Neuronal stem cell (in vitro differentiated cells): ENCODE results near the gene NRM.
"Not testable (repeated sequence)": the region's sequence is repeated elsewhere in the genome, so short reads cannot be mapped to it uniquely, and the experiment has no call there.

ENCODE experiments used
- DNase-seq: peaks from one replicate; pipeline ENCODE4 v3.0.0-alpha.2; 2013; ENCODE audit warnings: low spot score
- H2AFZ ChIP-seq: one replicate; pipeline ENCODE4 v1.6.1; 2013; ENCODE audit warnings: mild to moderate bottlenecking, low read length, inconsistent platforms
- H2AK5ac ChIP-seq: 2 replicates; pipeline ENCODE4 v1.6.1; 2013; ENCODE audit warnings: low read depth, mild to moderate bottlenecking, inconsistent platforms, low read length, moderate library complexity, mixed read lengths
- H2BK120ac ChIP-seq: 2 replicates; pipeline ENCODE4 v1.6.1; 2013; ENCODE audit warnings: low read depth, mild to moderate bottlenecking, inconsistent platforms, low read length, moderate library complexity, mixed read lengths
- H2BK12ac ChIP-seq: one replicate; pipeline ENCODE4 v1.6.1; 2013; ENCODE audit warnings: low read length, inconsistent platforms
- H2BK15ac ChIP-seq: 2 replicates; pipeline ENCODE4 v1.6.1; 2013; ENCODE audit warnings: mild to moderate bottlenecking, low read length, inconsistent platforms, mixed read lengths
- H2BK5ac ChIP-seq: one replicate; pipeline ENCODE4 v1.6.1; 2013; ENCODE audit warnings: inconsistent platforms, mild to moderate bottlenecking, low read length, moderate library complexity
- H3K14ac ChIP-seq: one replicate; pipeline ENCODE4 v1.6.1; 2013; ENCODE audit warnings: low read length, inconsistent platforms
- H3K18ac ChIP-seq: 2 replicates; pipeline ENCODE4 v1.6.1; 2013; ENCODE audit warnings: low read length, inconsistent platforms
- H3K23ac ChIP-seq: 2 replicates; pipeline ENCODE4 v1.6.1; 2013; ENCODE audit warnings: low read depth, mild to moderate bottlenecking, mixed read lengths, low read length, inconsistent platforms; ENCODE audit not compliant: poor library complexity
- H3K27ac ChIP-seq: replicated peaks from 3 replicates; pipeline ENCODE4 v1.5.1; 2013; ENCODE audit warnings: low read length, inconsistent platforms
- H3K27me3 ChIP-seq, 3 experiments: 2 replicates each; pipeline ENCODE4 v1.6.1; 2013; ENCODE audit warnings: low read length in 3 of 3, mild to moderate bottlenecking in 2 of 3, inconsistent platforms in 1 of 3, low read depth in 1 of 3, mixed read lengths in 1 of 3, moderate library complexity in 1 of 3; ENCODE audit not compliant: control insufficient read depth in 3 of 3, insufficient read depth in 3 of 3
- H3K36me3 ChIP-seq, 2 donors: replicated peaks in 1 of 2; 2 replicates each; pipeline ENCODE4 v1.6.1; 2013; ENCODE audit warnings: low read length in 2 of 2; ENCODE audit not compliant: control insufficient read depth in 2 of 2, insufficient read depth in 2 of 2
- H3K4ac ChIP-seq: 2 replicates; pipeline ENCODE4 v1.6.1; 2013; ENCODE audit warnings: inconsistent platforms, mild to moderate bottlenecking, low read length, moderate library complexity
- H3K4me1 ChIP-seq, 2 donors: 1 replicate in 1 of 2; 2 replicates in 1 of 2; pipeline ENCODE4 v1.6.1; 2013; ENCODE audit warnings: low read length in 2 of 2, low read depth in 1 of 2; ENCODE audit not compliant: control insufficient read depth in 2 of 2, insufficient read depth in 1 of 2
- H3K4me2 ChIP-seq: one replicate; pipeline ENCODE4 v1.6.1; 2013; ENCODE audit warnings: mild to moderate bottlenecking, low read length, inconsistent platforms; ENCODE audit not compliant: insufficient read depth, poor library complexity, severe bottlenecking
- H3K4me3 ChIP-seq, 2 donors: 2 replicates each; pipeline ENCODE4 v1.5.1; 2013; ENCODE audit warnings: low read length in 2 of 2, mild to moderate bottlenecking in 2 of 2, inconsistent platforms in 1 of 2, moderate library complexity in 1 of 2
- H3K79me1 ChIP-seq: one replicate; pipeline ENCODE4 v1.6.1; 2013; ENCODE audit warnings: low read depth, mild to moderate bottlenecking, inconsistent platforms, low read length, moderate library complexity
- H3K9ac ChIP-seq: one replicate; pipeline ENCODE4 v1.6.1; 2013; ENCODE audit warnings: mild to moderate bottlenecking, low read depth, low read length, inconsistent platforms; ENCODE audit not compliant: poor library complexity
- H3K9me3 ChIP-seq, 2 donors: replicated peaks in 1 of 2; 2 replicates each; pipeline versions ENCODE3 to v1.6.1; 2013; ENCODE audit warnings: low read length in 2 of 2, mild to moderate bottlenecking in 2 of 2, inconsistent platforms in 1 of 2, low read depth in 1 of 2, mixed read lengths in 1 of 2, moderate library complexity in 1 of 2; ENCODE audit not compliant: control insufficient read depth in 2 of 2, insufficient read depth in 1 of 2
- H4K8ac ChIP-seq: one replicate; pipeline ENCODE4 v1.6.1; 2013; ENCODE audit warnings: low read depth, mild to moderate bottlenecking, inconsistent platforms, low read length, moderate library complexity
- H4K91ac ChIP-seq: one replicate; pipeline ENCODE4 v1.6.1; 2013; ENCODE audit warnings: low read length, low read depth, mild to moderate bottlenecking, inconsistent platforms; ENCODE audit not compliant: poor library complexity
- WGBS, 2 donors: extraction: QIAGEN DNeasy Blood & Tissue Kit; methylation state at CpG; one replicate each; pipeline ENCODE4 v1.1.7; 2013; ENCODE audit warnings: missing lambda C conversion rate in 2 of 2, mixed read lengths in 1 of 2; ENCODE audit not compliant: insufficient read length in 2 of 2, insufficient replicate concordance in 1 of 2; ENCODE audit errors: extremely low coverage in 2 of 2; 5-methylcytosine and 5-hydroxymethylcytosine counted together

The NRM gene

GRCh38 chr6:30672445-30673253, 18.1 kb downstream of the NRM start, which contains the start of gene DHX16:
DHX16 (minus strand) TSS chr6:30673006; CDS start chr6:30672841, 165 bp downstream.
- peak within 1 kb of the TSS; percentile 79 for H3K4me2 ChIP-seq
- peaks cover 27 to 50% of the 10 kb centered on the region in 2 donors for H3K36me3 ChIP-seq
- no peak within 1 kb of the TSS for H4K91ac ChIP-seq
- peak within 1 kb of the TSS; percentile 76 for H3K23ac ChIP-seq
- H3K14ac ChIP-seq: peak within 1 kb of the TSS; percentile 83
- H3K9me3 ChIP-seq: no peaks in the 10 kb centered on the region
- H3K4me1 ChIP-seq: peaks cover 0 to 4% of the 10 kb centered on the region in 2 donors
- peak within 1 kb of the TSS; percentile 79 for H3K18ac ChIP-seq
- peaks cover 7% of the 10 kb centered on the region for H3K79me1 ChIP-seq
- peak within 1 kb of the TSS; percentile 85 to 97 for H3K4me3 ChIP-seq
- no peak within 1 kb of the TSS for H4K8ac ChIP-seq
- H3K27ac ChIP-seq: peak within 1 kb of the TSS; percentile 54
- peak within 1 kb of the TSS; percentile 87 for H2AFZ ChIP-seq
- no peak within 1 kb of the TSS for H2BK15ac ChIP-seq
- H3K4ac ChIP-seq: no peak within 1 kb of the TSS
- H2AK5ac ChIP-seq: peak within 1 kb of the TSS; percentile 58
- peak within 1 kb of the TSS; percentile 99 for H3K9ac ChIP-seq
- no peak within 1 kb of the TSS for H2BK12ac ChIP-seq
- no peak within 1 kb of the TSS for H2BK120ac ChIP-seq
- no peaks in the 10 kb centered on the region for H3K27me3 ChIP-seq
- no CpG with 5 or more reads among the region's 57 CpGs for WGBS, 2 donors
- H2BK5ac ChIP-seq: peak within 1 kb of the TSS; percentile 88
- DNase-seq: peak; percentile 94

GRCh38 chr6:30670760-30671527, 19.8 kb downstream of the NRM start:
- Histone ChIP-seq H3K36me3 (peaks cover 13 to 49% of the 10 kb centered on the region in 2 donors), H3K18ac (no peak overlapping the region), H3K9me3 (no peaks in the 10 kb centered on the region), H4K91ac (no peak overlapping the region), H3K27me3 (no peaks in the 10 kb centered on the region), H4K8ac (no peak overlapping the region), H2AK5ac (no peak overlapping the region), H3K4me1 (peaks cover 0 to 4% of the 10 kb centered on the region in 2 donors), H3K9ac (peak overlapping the region; percentile 44), H2AFZ (no peak overlapping the region), H3K23ac (no peak overlapping the region), H3K4ac (no peak overlapping the region), H3K4me3 (no peak overlapping the region), H2BK15ac (no peak overlapping the region), H3K4me2 (no peak overlapping the region), H3K14ac (no peak overlapping the region), H3K79me1 (peaks cover 7% of the 10 kb centered on the region), H3K27ac (no peak overlapping the region), H2BK12ac (no peak overlapping the region), H2BK120ac (no peak overlapping the region), H2BK5ac (no peak overlapping the region)
- DNase-seq: no peak
- WGBS, 2 donors: no CpG with 5 or more reads among the region's 27 CpGs

GRCh38 chr6:30666300-30666699, 24.5 kb downstream of the NRM start:
- H4K91ac ChIP-seq, H3K14ac ChIP-seq, H3K23ac ChIP-seq, H3K18ac ChIP-seq, DNase-seq, H3K79me1 ChIP-seq, H3K4me3 ChIP-seq, H3K4me1 ChIP-seq, H3K4me2 ChIP-seq, H3K27me3 ChIP-seq, H2AK5ac ChIP-seq, H3K27ac ChIP-seq, H2BK12ac ChIP-seq, H2AFZ ChIP-seq, H2BK15ac ChIP-seq, H3K4ac ChIP-seq, H3K9ac ChIP-seq, H2BK120ac ChIP-seq, H2BK5ac ChIP-seq, H4K8ac ChIP-seq, H3K9me3 ChIP-seq: not testable (repeated sequence)
- no CpG with 5 or more reads among the region's 2 CpGs for WGBS, 2 donors
- peaks cover 45 to 89% of the 10 kb centered on the region in 2 donors for H3K36me3 ChIP-seq
